ENCODE data around the gene IL9. TPM values are rescaled to one million over a fixed set of nuclear protein-coding genes. Genes with fewer than 3 reads are reported as not detected.

IL9 gene
- total RNA-seq (2022; extraction: Qiagen RNA extraction), result not detected in 5 replicates

GRCh38 chr5:135895474-135896006, at the start of gene IL9:
Gene IL9, minus strand, starts transcription at chr5:135895841. Its CDS starts 25 bp downstream, at chr5:135895816.

Other genes with a start within 250 kb of the IL9 start
- 0.12 to 0.34 TPM (median 0.24 TPM) in 4 of 5 replicates, not detected in the other for gene SLC25A48, start 61.2 kb downstream of the IL9 start, total RNA-seq (2022; extraction: Qiagen RNA extraction)
- gene LECT2, start 59.1 kb upstream of the IL9 start, total RNA-seq (2022; extraction: Qiagen RNA extraction), result not detected in 5 replicates
- 1,398 to 2,146 TPM (median 1,880 TPM) in 5 replicates for gene TGFBI, start 133.1 kb upstream of the IL9 start, total RNA-seq (2022; extraction: Qiagen RNA extraction)
- gene SMAD5, start 237.0 kb upstream of the IL9 start, total RNA-seq (2022; extraction: Qiagen RNA extraction), result 19.6 to 31.8 TPM (median 30.9 TPM) in 5 replicates

All from A549 treated with CORT108297 at 1 μM for 4 hours (cell line).